ENCODE data around the gene ZBTB6. TPM values are rescaled to one million over a fixed set of nuclear protein-coding genes. Genes with fewer than 3 reads are reported as not detected.

The ZBTB6 gene
- total and polyA plus RNA-seq, 2 of the 13 experiments (the other 11 are each of a cell fraction or from before 2014, with no cell fraction given): 3.7 to 7.1 TPM

DNA sequence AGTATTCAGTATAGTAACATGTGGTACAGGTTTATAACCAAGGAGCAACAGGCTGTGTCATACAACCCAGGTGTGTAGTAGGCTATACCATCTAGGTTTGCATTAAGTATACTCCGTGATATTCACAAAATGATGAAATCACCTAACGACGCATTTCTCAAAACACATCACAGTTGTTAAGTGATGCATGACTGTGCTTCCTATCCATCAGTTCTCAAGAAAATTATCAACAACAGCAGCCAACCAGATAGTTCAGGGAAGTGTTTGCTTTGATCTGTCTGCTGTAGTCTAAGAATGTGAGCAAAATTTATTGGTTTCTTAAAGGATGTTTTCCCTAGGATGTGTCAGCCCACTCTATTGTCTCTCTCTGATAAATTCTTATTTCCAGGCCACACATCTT, 10.8 kb upstream of the ZBTB6 start:
- H3K79me2 ChIP-seq (ENCODE audit: insufficient read depth, low read length): peaks cover 19% of the 10 kb centered on the region
- in situ Hi-C loops (cut with HindIII; ENCODE audit: extremely low pct_ligation_motif_present, low pct_unique_long_range_greater_than_20kb) (no loop called here), intact Hi-C loops (cut with micrococcal nuclease; ENCODE audit: unreplicated experiment) (no loop called here)
- H3K4me2 ChIP-seq (ENCODE audit: low read depth, low read length): no peak overlapping the region
- 98% methylated on average over 3 of the region's 3 CpGs for WGBS (ENCODE audit: low lambda C conversion rate)
- no peak for DNase-seq (ENCODE audit: low spot score)
- H3K27ac ChIP-seq (ENCODE audit: extremely low read length, insufficient read depth, low read length): no peak overlapping the region
- no peak overlapping the region for H3K4me3 ChIP-seq (replicated peaks in 1 of 3; ENCODE audit: insufficient read depth in 1 of 3, low read depth in 2 of 3, low read length in 3 of 3)
- H3K9ac ChIP-seq (ENCODE audit: insufficient read depth, low read depth, low read length): no peak overlapping the region
- no peaks in the 10 kb centered on the region for H4K20me1 ChIP-seq (ENCODE audit: insufficient read depth, low read length)
- POLR2A ChIA-PET: interaction anchor here (1.9 kb wide), 1 partner anchor 11 kb away, joined by 9 read pairs; the partner anchor contains the start of gene ZBTB6
- FAIRE-seq: no peak
- no peak overlapping the region for H2AFZ ChIP-seq (ENCODE audit: low read length)
- CTCF ChIA-PET (ENCODE audit: low intra/inter-chr PET ratio, low total read pairs): no interaction called here
- no peak for TF ChIP-seq NRL (CRISPR knock-in tag; IDR thresholded peaks at IDR 0.05; ENCODE audit: borderline replicate concordance)
- TF ChIP-seq KIAA2018 (CRISPR knock-in tag; IDR thresholded peaks at IDR 0.05; ENCODE audit: borderline replicate concordance): no peak
- no peak for TF ChIP-seq ZNF674 (CRISPR knock-in tag; IDR thresholded peaks at IDR 0.05; ENCODE audit: low read depth)
- no peak for TF ChIP-seq JARID2 (CRISPR knock-in tag; IDR thresholded peaks at IDR 0.05; ENCODE audit: insufficient replicate concordance)
- no peak for TF ChIP-seq SALL2 (CRISPR knock-in tag; IDR thresholded peaks at IDR 0.05)
- no peak for TF ChIP-seq HDAC2 (CRISPR knock-in tag; IDR thresholded peaks at IDR 0.05)
- TF ChIP-seq, protein P1, sequence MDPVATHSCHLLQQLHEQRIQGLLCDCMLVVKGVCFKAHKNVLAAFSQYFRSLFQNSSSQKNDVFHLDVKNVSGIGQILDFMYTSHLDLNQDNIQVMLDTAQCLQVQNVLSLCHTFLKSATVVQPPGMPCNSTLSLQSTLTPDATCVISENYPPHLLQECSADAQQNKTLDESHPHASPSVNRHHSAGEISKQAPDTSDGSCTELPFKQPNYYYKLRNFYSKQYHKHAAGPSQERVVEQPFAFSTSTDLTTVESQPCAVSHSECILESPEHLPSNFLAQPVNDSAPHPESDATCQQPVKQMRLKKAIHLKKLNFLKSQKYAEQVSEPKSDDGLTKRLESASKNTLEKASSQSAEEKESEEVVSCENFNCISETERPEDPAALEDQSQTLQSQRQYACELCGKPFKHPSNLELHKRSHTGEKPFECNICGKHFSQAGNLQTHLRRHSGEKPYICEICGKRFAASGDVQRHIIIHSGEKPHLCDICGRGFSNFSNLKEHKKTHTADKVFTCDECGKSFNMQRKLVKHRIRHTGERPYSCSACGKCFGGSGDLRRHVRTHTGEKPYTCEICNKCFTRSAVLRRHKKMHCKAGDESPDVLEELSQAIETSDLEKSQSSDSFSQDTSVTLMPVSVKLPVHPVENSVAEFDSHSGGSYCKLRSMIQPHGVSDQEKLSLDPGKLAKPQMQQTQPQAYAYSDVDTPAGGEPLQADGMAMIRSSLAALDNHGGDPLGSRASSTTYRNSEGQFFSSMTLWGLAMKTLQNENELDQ (CRISPR knock-in tag; IDR thresholded peaks at IDR 0.05; ENCODE audit: borderline replicate concordance): no peak
- peaks cover 2% of the 10 kb centered on the region; the same call in 1 of the 2 replicates for H3K4me1 ChIP-seq (ENCODE audit: insufficient read depth, low read length)
- H3K36me3 ChIP-seq (replicated peaks in 1 of 2; ENCODE audit: control insufficient read depth in 1 of 2, insufficient read depth in 2 of 2, low read length in 2 of 2): peaks cover 2 to 12% of the 10 kb centered on the region in 2 experiments; a peak in 3 of 5 replicates
- no peaks in the 10 kb centered on the region for H3K27me3 ChIP-seq (ENCODE audit: control insufficient read depth in 1 of 2, insufficient read depth in 2 of 2, low read length in 2 of 2)
- no peaks in the 10 kb centered on the region for H3K9me3 ChIP-seq (ENCODE audit: low read length)
- ATAC-seq: no peak
- no TSS peak for BruUV-seq (replicated peaks)

Measured in HepG2 (cell line).